NCI-H2171 treated with DMSO at 0.1 percent for 48 hours (cell line): ENCODE measurements around the gene SOCS7.

Source experiments
- DNase-seq: peaks from one replicate; lab custom pipeline; 2025; lab: John Stamatoyannopoulos, UW

Gene SOCS7

DNA sequence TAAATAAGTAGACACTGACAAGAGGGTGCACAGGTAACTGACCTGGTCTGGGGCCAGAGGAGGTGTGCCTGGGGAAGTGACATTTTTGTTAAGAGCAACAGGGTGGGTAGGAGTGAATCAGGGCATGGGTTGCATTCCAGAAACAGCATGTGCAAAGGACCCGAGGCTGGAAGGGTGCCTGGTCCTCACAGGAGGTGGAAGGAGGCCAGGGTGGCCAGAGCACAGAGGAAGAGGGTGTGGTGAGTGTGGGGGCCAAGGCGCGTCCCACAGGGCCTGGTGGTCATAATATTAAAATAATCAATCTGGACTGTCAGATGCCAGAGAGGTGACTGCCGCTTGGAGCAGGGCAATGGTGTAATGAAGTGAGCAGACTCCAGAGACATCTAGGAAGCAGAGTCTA, 90.9 kb downstream of the SOCS7 start:
- no peak for DNase-seq

DNA sequence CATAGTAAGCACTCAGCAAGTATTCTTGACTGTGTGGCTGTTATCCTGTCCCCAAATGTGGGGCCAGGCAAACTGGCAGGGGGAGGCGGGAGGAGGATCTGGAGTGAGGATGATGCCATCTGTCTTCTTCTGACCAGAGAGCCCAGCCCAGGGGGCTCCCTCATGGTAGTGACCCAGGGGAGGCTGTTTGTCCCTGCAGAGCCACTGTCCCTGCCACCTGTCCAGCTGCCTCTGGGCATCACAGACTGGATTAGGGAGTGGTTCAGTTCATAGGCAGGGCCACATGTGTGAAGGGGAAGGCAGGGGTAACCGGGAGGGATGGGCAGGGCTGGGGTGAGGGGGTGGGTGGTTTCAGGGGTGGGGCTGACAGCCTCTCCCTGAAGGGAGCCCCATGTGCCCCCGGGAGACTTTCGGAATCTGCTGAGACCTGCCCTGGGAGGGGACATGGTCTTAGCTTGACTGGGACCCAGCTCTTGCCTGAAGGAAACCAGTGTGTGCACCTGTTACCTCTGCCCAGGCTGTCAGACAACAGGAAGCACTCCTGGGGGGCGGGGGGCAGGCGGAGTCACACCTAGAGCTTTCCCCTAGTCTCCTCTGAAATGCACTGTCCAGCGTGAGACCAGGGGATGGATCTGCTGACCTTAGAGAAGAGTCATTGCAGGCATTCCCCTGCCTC, 91.8 kb downstream of the SOCS7 start:
- no peak for DNase-seq

DNA sequence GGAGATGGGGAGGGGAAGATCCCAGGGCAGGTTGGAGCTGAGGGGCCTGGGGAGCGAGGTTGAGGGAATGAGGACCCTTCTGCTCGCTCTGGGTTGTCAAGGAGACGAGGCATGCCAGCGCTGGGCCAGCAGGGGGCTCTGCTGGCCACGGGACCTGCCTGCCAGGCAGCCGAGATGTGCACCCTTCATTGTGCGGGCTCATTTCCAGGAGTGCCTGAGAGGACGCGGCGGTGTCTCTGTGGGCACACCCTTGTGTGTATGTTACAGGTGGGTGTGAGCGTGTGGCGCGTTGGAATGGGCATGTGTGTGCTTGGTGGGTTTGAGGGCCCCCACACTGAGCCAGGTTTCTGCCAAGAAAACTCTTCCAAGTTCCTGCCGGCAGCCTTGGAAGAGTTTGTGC, 92.5 kb downstream of the SOCS7 start:
- DNase-seq: peak; percentile 72

DNA sequence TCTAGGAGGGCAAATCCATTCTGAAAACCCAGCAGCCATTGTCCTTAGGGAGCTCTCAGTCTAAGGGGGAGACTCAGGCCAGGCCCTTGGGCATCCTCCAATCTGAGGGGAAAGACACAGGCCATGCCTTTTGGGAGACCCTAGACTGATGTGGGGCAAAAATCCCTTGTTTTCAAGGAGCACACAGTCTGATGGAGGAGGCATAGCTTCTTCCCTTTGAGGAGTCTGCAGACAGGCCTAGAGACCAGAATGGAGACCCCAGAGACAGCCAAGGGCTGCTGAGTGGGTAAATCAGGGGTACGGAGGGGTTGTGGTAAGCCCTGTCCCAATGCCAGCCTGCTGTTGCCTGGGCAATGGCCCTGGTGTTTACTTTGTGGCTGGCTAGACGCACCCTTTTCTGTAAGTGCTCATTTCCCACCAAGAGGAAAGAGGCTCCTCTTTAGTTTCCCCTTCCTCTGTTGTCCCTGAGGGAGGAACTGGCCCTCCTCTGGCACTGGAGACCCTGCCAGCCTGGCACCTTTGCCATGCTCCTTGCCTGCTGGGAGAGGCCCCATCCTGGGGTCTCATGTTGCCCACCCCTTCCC, 96.0 kb downstream of the SOCS7 start:
- no peak for DNase-seq

DNA sequence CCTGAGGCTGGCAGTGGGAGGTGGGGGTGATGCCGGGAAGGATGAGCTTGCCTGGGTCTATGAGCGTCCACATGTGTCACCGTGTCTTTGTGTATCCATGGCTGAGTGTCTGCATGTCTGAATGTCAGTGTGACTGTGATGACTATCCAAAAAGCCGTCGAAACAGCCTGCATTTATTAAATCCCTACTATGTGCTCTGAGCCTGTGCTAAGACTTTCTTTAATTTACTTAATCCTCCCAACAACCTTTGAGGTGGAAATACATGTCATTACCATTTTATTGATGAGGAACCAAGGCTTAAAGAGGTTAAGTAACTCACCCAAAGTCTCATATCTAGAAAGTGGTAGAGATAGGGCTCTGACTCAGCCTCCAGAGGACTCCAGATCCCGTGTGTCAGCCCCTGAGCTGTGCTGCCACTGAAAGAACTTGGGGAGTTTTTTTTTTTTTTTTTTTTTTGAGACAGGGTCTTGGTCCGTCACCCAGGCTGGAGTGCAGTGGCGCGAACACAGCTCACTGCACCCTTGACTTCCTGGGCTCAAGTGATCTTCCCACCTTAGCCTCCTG, 96.6 kb downstream of the SOCS7 start:
- DNase-seq: no peak

DNA sequence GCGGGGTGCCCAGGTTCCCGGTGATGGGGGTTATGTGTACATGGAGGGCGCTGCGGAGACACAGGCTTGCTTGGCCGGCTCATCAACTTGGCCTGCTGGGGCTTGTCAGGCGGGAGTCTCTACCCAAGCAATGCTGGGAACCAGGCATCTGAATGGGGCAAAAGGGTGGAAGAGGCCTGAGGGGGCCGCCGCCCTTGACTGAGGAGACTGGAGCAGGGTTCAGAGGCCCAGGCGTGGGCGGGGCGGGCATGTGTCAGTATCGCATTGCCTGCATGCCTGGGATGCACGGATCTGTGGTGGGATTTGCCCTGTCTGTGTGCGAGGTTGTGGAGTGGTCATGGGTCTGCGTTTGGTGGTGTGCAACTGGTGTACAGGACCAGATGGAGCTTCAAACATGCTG, 97.7 kb downstream of the SOCS7 start:
- DNase-seq: no peak

DNA sequence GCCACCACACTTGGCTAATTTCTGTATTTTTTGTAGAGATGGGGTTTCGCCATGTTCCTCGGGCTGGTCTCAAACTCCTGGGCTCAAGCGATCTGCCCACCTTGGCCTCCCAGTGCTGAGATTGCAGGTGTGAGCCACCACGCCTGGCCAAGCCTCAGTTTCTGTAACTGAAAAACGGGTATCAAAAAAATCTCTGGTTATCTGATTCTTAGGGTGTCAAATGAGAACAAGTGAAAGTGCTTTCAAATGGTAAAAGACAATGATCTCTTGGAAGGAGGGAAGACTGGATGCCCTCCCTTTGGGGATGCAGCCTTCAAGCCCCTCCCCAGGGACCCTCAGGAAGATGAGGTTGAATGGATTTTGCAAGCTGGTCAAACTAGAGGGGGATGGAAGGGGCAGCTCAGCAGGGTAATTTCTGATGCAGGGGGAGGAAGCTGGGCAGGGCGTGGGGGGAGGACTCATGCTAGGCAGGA, 98.9 kb downstream of the SOCS7 start:
- no peak for DNase-seq

DNA sequence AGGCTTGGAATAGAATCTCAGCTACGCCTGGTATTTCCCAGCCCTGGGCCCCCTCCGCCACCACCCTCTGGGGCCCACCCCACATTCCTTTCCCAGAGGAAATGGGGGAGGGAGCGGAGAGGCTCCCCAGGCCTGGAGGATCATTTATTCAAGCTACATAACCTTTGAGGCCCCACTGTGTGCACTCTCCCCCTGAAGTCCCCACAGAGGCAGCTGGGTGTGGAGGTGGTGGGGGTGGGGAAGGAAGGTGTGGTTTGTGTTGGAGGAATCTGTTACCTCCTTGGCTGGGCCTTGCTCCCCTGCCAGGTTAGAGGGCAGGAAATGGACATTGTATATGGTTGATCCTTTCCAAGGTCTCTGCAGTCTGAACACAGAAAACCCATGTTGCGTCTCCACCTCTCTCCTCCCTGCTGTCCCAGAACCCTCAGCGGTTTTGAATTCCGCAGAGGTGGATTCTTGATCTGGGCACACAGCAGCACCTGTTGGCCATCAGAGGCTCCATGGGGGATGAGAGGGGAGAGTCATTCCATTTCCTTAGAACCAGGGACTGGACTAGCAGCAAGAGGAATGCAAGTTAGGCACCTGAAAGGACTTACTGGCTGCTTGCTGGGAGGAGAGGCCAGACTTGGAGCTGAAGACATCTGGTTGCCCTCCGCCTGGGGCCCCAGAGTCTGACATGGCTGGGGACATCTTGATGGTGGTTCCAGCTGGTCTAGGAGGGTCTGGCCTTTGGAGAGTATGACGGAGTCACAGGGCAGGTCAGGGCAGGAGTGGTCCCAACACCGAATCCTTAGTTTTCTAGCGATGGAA, 99.6 kb downstream of the SOCS7 start:
- DNase-seq: no peak

DNA sequence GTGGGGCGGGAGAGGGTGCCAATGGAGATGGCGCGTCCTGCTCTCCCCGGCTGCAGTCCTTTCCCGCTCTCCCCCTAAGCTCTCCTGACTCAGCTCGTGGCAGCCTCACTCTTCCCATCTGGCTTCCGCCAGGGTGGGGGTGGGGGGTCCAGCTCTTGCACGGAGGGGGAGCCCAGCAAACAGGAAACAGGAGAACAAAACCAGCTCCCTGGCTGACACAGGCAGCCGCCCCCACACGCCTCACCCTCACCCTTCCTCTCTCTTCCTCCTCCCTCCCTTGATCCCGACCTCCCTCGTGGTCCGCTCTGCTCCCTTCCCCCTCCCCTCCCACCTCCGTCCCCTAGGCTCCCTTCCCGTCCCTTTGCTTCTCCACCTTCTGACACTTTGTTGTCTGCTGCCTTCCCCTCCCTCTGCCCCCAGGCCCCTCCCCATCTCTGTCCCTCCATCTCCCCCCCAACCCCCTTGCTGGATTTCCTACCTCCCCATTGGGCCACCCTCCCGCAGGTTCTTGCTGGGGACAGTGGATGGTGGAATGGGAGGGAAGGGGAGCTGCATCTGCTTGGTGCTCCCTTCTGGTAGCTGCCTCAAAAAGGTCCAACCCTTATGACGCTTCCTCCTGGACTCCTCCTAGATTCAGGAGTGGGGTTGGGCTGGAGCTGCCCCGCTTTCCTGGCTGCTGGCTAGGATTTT, 100.3 kb downstream of the SOCS7 start:
- no peak for DNase-seq

DNA sequence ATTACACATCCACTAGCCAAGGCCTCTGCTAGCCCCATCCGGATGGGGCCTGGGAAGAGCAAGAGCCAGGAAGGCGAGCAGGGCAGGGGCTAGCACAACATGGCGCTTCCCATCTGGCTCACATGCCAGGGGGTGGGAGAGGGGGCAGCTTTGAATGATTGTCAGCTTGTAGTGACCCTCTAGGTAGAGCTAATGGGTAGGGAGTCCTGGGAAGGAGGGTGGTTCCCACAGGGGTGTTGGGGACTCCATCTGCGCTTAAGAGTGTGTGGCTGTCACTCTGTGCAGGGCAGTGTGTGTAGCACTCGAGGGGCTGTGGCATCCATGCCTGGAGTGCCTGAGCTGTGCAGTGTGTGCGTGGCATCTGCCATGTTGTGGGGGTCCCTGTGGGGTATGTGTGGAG, 101.1 kb downstream of the SOCS7 start:
- DNase-seq: no peak

DNA sequence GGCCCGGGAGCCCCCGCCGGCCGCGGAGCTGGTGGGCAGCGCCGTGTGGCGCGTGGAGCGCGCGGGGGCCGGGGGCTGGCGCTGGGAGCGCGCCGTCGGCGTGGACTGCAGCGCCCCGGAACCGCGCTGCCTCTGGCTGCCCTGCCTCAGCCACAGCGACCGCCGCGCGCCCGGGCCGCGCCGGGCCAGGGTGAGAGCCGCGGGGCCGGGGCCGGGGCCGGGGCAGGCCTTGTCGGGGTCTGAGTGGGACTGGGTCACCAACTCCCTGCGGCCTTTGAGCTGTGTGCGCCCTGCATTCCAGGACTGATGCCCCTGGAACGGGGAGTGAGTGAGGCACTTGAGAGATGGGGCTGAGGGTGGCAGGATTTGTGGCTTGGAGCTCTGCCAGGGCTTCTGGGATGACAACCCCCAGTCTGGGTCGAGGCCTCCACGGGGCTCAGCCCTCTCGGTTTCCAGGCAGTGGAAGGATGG, 102.3 kb downstream of the SOCS7 start:
- peak; percentile 49 for DNase-seq

DNA sequence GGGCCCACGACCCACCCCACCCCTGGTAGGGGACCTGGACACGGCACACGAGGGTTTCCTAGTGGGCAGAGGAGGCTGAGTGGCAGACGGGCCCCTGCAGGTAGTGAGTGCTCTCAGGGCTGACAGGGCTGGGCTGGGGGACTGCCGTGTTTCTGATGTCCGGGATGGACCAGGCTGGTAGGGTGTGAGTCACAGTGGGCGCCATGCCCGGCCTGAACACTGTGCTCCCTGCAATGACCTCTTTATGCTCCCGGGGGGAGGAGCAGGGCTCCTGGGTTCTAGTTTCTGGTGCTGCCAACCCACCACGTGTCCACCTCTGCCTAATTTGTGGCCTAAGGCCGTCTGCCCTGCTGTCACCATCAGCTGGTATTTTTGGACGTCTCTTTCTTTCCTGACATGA, 102.9 kb downstream of the SOCS7 start:
- no peak for DNase-seq
